CD4-positive, alpha-beta memory T cell (primary cell): ENCODE results near the gene FRMD4B. TPM values are rescaled to one million over a fixed set of nuclear protein-coding genes. Genes with fewer than 3 reads are reported as not detected.

Source experiments
- CTCF ChIA-PET: fragments of 350-600 bp; sonication (Branson Sonifier 250); formaldehyde crosslinking; loops from one replicate; lab custom pipeline; 2021; ENCODE audit warnings: inconsistent platforms; ENCODE audit not compliant: partially characterized antibody; lab: Charles Lee
- POLR2A ChIA-PET: fragments of 350-600 bp; sonication (Branson Sonifier 250); formaldehyde crosslinking; loops from one replicate; lab custom pipeline; 2021; ENCODE audit not compliant: partially characterized antibody; lab: Charles Lee
- DNase-seq, 5 donors: peaks; one replicate each; pipeline versions ENCODE4 v3.0.0 to v3.0.0-alpha.2; 2020 to 2022; ENCODE audit warnings: mixed read lengths in 1 of 5
- H3K27ac ChIP-seq: one replicate; pipeline ENCODE4 v1.7.0; 2013; ENCODE audit warnings: low read depth, low read length
- H3K27me3 ChIP-seq: 2 replicates; pipeline ENCODE4 v1.7.0; 2013; ENCODE audit warnings: mild to moderate bottlenecking, low read length, moderate library complexity; ENCODE audit not compliant: insufficient read depth
- H3K36me3 ChIP-seq: 2 replicates; pipeline ENCODE4 v1.7.0; 2013; ENCODE audit warnings: mild to moderate bottlenecking, low read length, moderate library complexity; ENCODE audit not compliant: insufficient read depth
- H3K4me1 ChIP-seq: 2 replicates; pipeline ENCODE4 v1.7.0; 2013; ENCODE audit warnings: mild to moderate bottlenecking, low read length, moderate library complexity; ENCODE audit not compliant: insufficient read depth
- H3K4me3 ChIP-seq, 2 donors: one replicate each; pipeline ENCODE4 v1.7.0; 2013; ENCODE audit warnings: low read length in 2 of 2, mild to moderate bottlenecking in 1 of 2
- H3K9me3 ChIP-seq, 2 donors: one replicate each; pipeline ENCODE4 v1.7.0; 2013; ENCODE audit warnings: low read length in 2 of 2, control low read depth in 1 of 2; ENCODE audit not compliant: control insufficient read depth in 1 of 2
- H3K27ac Mint-ChIP-seq, 7 donors: one replicate each; pipeline ENCODE4 v1.8.0; 2020 to 2021; ENCODE audit warnings: mixed read lengths in 7 of 7, mild to moderate bottlenecking in 6 of 7, inconsistent platforms in 3 of 7, moderate library complexity in 3 of 7
- H3K27me3 Mint-ChIP-seq, 2 donors: one replicate each; pipeline ENCODE4 v1.8.0; 2020 to 2021; ENCODE audit warnings: mixed read lengths in 2 of 2
- H3K36me3 Mint-ChIP-seq, 2 donors: one replicate each; pipeline ENCODE4 v1.8.0; 2020 to 2021; ENCODE audit warnings: mixed read lengths in 2 of 2, inconsistent platforms in 1 of 2, mild to moderate bottlenecking in 1 of 2
- H3K4me1 Mint-ChIP-seq, 4 donors: one replicate each; pipeline ENCODE4 v1.8.0; 2020 to 2021; ENCODE audit warnings: mixed read lengths in 4 of 4, mild to moderate bottlenecking in 1 of 4
- H3K4me3 Mint-ChIP-seq, 8 donors: one replicate each; pipeline ENCODE4 v1.8.0; 2020 to 2021; ENCODE audit warnings: mixed read lengths in 8 of 8, mild to moderate bottlenecking in 7 of 8, moderate library complexity in 6 of 8, inconsistent platforms in 3 of 8
- H3K9me3 Mint-ChIP-seq, 8 donors: one replicate each; pipeline ENCODE4 v1.8.0; 2020 to 2021; ENCODE audit warnings: mixed read lengths in 8 of 8, mild to moderate bottlenecking in 5 of 8, inconsistent platforms in 3 of 8, moderate library complexity in 1 of 8
- intact Hi-C: fragments of 100-400 bp; cut with micrococcal nuclease; formaldehyde crosslinking; loops from one replicate; pipeline ENCODE4 v1.15.1; 2023
- polyA plus RNA-seq, 2 donors: library from polyadenylated mRNA; unstranded; fragments of 300-500 nt; fragmentation: Illumina TruSeq; gene quantifications; one replicate each; pipeline ENCODE4 v1.2.3, GENCODE V29; 2021
- total RNA-seq, 2 experiments: library from RNA; stranded (reverse); gene quantifications; one replicate each; pipeline ENCODE4 v1.2.3, GENCODE V29; 2021

The FRMD4B gene
- total and polyA plus RNA-seq, 4 experiments from 2014 or later: 3.1 to 18.3 (median 13.5) TPM

GRCh38 chr3:69406163-69406562 lies 20.3 kb upstream of the FRMD4B start:
- no peaks in the 10 kb centered on the region for H3K36me3 ChIP-seq
- DNase-seq: no peak
- ChIA-PET POLR2A (no interaction called here), CTCF (interaction anchor here (1.0 to 1.3 kb wide), 2 partner anchors 25 to 99 kb away, joined by 3 read pairs; no protein-coding TSS in a partner anchor)
- H3K36me3 Mint-ChIP-seq: no peaks in the 10 kb centered on the region
- H3K4me3 ChIP-seq: no peak overlapping the region
- H3K4me3 Mint-ChIP-seq: no peak overlapping the region
- peaks cover 0 to 13% (median 3%) of the 10 kb centered on the region in 8 donors for H3K9me3 Mint-ChIP-seq
- H3K9me3 ChIP-seq: no peaks in the 10 kb centered on the region
- peaks cover 2 to 5% of the 10 kb centered on the region in 2 donors for H3K27me3 Mint-ChIP-seq
- peaks cover 4 to 5% (median 4%) of the 10 kb centered on the region in 4 donors for H3K4me1 Mint-ChIP-seq
- no peaks in the 10 kb centered on the region for H3K4me1 ChIP-seq
- H3K27me3 ChIP-seq: no peaks in the 10 kb centered on the region
- no peak overlapping the region for H3K27ac ChIP-seq
- intact Hi-C loops: no loop called here
- no peak overlapping the region for H3K27ac Mint-ChIP-seq

- Histone ChIP-seq H3K27me3 (no peaks in the 10 kb centered on the region), H3K4me3 (no peak overlapping the region), H3K4me1 (no peaks in the 10 kb centered on the region), H3K27ac (no peak overlapping the region), H3K36me3 (no peaks in the 10 kb centered on the region), H3K9me3 (no peaks in the 10 kb centered on the region)
- CTCF ChIA-PET: interaction anchor here (1.0 to 1.3 kb wide), 2 partner anchors 19 to 98 kb away, joined by 3 read pairs; no protein-coding TSS in a partner anchor
- H3K27me3 Mint-ChIP-seq: peaks cover 2% of the 10 kb centered on the region in 2 donors
- H3K9me3 Mint-ChIP-seq: peaks cover 0 to 13% (median 3%) of the 10 kb centered on the region in 8 donors
- intact Hi-C loops: no loop called here
- POLR2A ChIA-PET: no interaction called here
- no peak overlapping the region for H3K4me3 Mint-ChIP-seq
- no peak for DNase-seq
- no peak overlapping the region for H3K27ac Mint-ChIP-seq
- H3K36me3 Mint-ChIP-seq: no peaks in the 10 kb centered on the region
- peaks cover under 1 to 1% (median under 1%) of the 10 kb centered on the region in 4 donors for H3K4me1 Mint-ChIP-seq
Observed at GRCh38 chr3:69405067-69405466, 19.2 kb upstream of the FRMD4B start.

GRCh38 chr3:69403454-69403853 lies 17.6 kb upstream of the FRMD4B start:
- H3K27ac ChIP-seq: no peak overlapping the region
- ChIA-PET POLR2A (no interaction called here), CTCF (interaction anchor here (1.0 kb wide), 1 partner anchor 97 kb away, joined by 3 read pairs; no protein-coding TSS in a partner anchor)
- H3K27me3 ChIP-seq: no peaks in the 10 kb centered on the region
- Mint-ChIP-seq H3K4me1 (no peaks in the 10 kb centered on the region), H3K27me3 (peaks cover 2% of the 10 kb centered on the region in 2 donors), H3K36me3 (no peaks in the 10 kb centered on the region), H3K9me3 (peaks cover 0 to 13% (median 3%) of the 10 kb centered on the region in 8 donors), H3K4me3 (no peak overlapping the region), H3K27ac (no peak overlapping the region)
- DNase-seq: no peak
- no peak overlapping the region for H3K4me3 ChIP-seq
- intact Hi-C loops: no loop called here
- H3K4me1 ChIP-seq: no peaks in the 10 kb centered on the region
- no peaks in the 10 kb centered on the region for H3K36me3 ChIP-seq
- no peaks in the 10 kb centered on the region for H3K9me3 ChIP-seq

- intact Hi-C loops: no loop called here
Observed at GRCh38 chr3:69400683-69401082, 14.8 kb upstream of the FRMD4B start.

GRCh38 chr3:69392850-69393249 lies 7.0 kb upstream of the FRMD4B start:
- POLR2A ChIA-PET: no interaction called here
- no peaks in the 10 kb centered on the region for H3K4me1 Mint-ChIP-seq
- no peaks in the 10 kb centered on the region for H3K36me3 ChIP-seq
- intact Hi-C loops: no loop called here
- H3K27ac ChIP-seq: no peak overlapping the region
- peaks cover 6% of the 10 kb centered on the region for H3K27me3 ChIP-seq
- no peaks in the 10 kb centered on the region for H3K36me3 Mint-ChIP-seq
- peaks cover 0 to 7% (median 3%) of the 10 kb centered on the region in 8 donors for H3K9me3 Mint-ChIP-seq
- H3K4me3 ChIP-seq: no peak overlapping the region
- H3K27ac Mint-ChIP-seq: no peak overlapping the region
- H3K9me3 ChIP-seq: no peaks in the 10 kb centered on the region
- H3K27me3 Mint-ChIP-seq: peaks cover 17 to 34% of the 10 kb centered on the region in 2 donors
- no peak overlapping the region for H3K4me3 Mint-ChIP-seq
- H3K4me1 ChIP-seq: no peaks in the 10 kb centered on the region
- no peak for DNase-seq
- CTCF ChIA-PET: interaction anchor here (1.0 kb wide), 1 partner anchor 10 kb away, joined by 3 read pairs; no protein-coding TSS in a partner anchor

More at GRCh38 chr3:69400683-69401082, 14.8 kb upstream of the FRMD4B start:
- Mint-ChIP-seq H3K9me3 (peaks cover 0 to 11% (median 5%) of the 10 kb centered on the region in 8 donors), H3K36me3 (no peaks in the 10 kb centered on the region), H3K4me3 (no peak overlapping the region), H3K4me1 (no peaks in the 10 kb centered on the region), H3K27ac (no peak overlapping the region), H3K27me3 (peaks cover 2 to 3% of the 10 kb centered on the region in 2 donors)
- Histone ChIP-seq H3K27me3 (no peaks in the 10 kb centered on the region), H3K27ac (no peak overlapping the region), H3K4me3 (no peak overlapping the region), H3K36me3 (no peaks in the 10 kb centered on the region), H3K9me3 (no peaks in the 10 kb centered on the region), H3K4me1 (no peaks in the 10 kb centered on the region)
- no peak for DNase-seq
- CTCF ChIA-PET: interaction anchor here (1.2 kb wide), 1 partner anchor 9 kb away, joined by 13 read pairs; no protein-coding TSS in a partner anchor
- POLR2A ChIA-PET: no interaction called here

- ChIA-PET POLR2A (no interaction called here), CTCF (interaction anchor here (1.0 to 1.2 kb wide), 2 partner anchors 10 to 11 kb away, joined by 3 read pairs; no protein-coding TSS in a partner anchor)
Observed at GRCh38 chr3:69392415-69392814, 6.5 kb upstream of the FRMD4B start.

GRCh38 chr3:69391554-69391953 lies 5.7 kb upstream of the FRMD4B start:
- ChIA-PET POLR2A (no interaction called here), CTCF (interaction anchor here (1.2 to 2.1 kb wide), 2 partner anchors 10 to 230 kb away, joined by 3 to 7 read pairs; no protein-coding TSS in a partner anchor)
- Mint-ChIP-seq H3K4me1 (peaks cover 0 to 4% (median 2%) of the 10 kb centered on the region in 4 donors), H3K27ac (no peak overlapping the region), H3K36me3 (no peaks in the 10 kb centered on the region), H3K27me3 (peaks cover 22 to 45% of the 10 kb centered on the region in 2 donors), H3K9me3 (peaks cover 0 to 7% (median 1%) of the 10 kb centered on the region in 8 donors), H3K4me3 (no peak overlapping the region)
- Histone ChIP-seq H3K9me3 (no peaks in the 10 kb centered on the region), H3K27me3 (peaks cover 15% of the 10 kb centered on the region), H3K36me3 (no peaks in the 10 kb centered on the region), H3K27ac (no peak overlapping the region), H3K4me1 (peaks cover 2% of the 10 kb centered on the region), H3K4me3 (no peak overlapping the region)
- intact Hi-C loops: no loop called here
- no peak for DNase-seq

More at GRCh38 chr3:69392415-69392814, 6.5 kb upstream of the FRMD4B start:
- Mint-ChIP-seq H3K4me3 (no peak overlapping the region), H3K4me1 (no peaks in the 10 kb centered on the region), H3K27me3 (peaks cover 21 to 38% of the 10 kb centered on the region in 2 donors), H3K27ac (no peak overlapping the region), H3K9me3 (peaks cover 0 to 7% (median 3%) of the 10 kb centered on the region in 8 donors), H3K36me3 (no peaks in the 10 kb centered on the region)
- H3K4me1 ChIP-seq: no peaks in the 10 kb centered on the region
- H3K4me3 ChIP-seq: no peak overlapping the region
- no peak overlapping the region for H3K27ac ChIP-seq
- intact Hi-C loops: no loop called here
- H3K27me3 ChIP-seq: peaks cover 6% of the 10 kb centered on the region
- no peaks in the 10 kb centered on the region for H3K36me3 ChIP-seq
- no peak for DNase-seq
- H3K9me3 ChIP-seq: no peaks in the 10 kb centered on the region
